ENCODE results near the gene PIP4P1. TPM values are rescaled to one million over a fixed set of nuclear protein-coding genes. Genes with fewer than 3 reads are reported as not detected.

Gene PIP4P1
- total and polyA plus RNA-seq, 9 donors = 13.7 to 25.4 (median 20.2) TPM

GRCh38 chr14:20498622-20499021 is 37.4 kb upstream of the PIP4P1 start:
- Histone ChIP-seq H3K27me3 (ENCODE audit: control insufficient read depth, insufficient read depth, low read length) (no peaks in the 10 kb centered on the region), H3K36me3 (ENCODE audit: control insufficient read depth, insufficient read depth, low read length) (no peaks in the 10 kb centered on the region), H3K9me3 (replicated peaks; ENCODE audit: control insufficient read depth, low read depth, low read length) (no peaks in the 10 kb centered on the region), H3K4me3 (ENCODE audit: low read length) (no peak overlapping the region), H3K27ac (ENCODE audit: low read length) (peak overlapping the region; percentile 51), H3K4me1 (ENCODE audit: control insufficient read depth, insufficient read depth, low read length) (no peaks in the 10 kb centered on the region)
- DNase-seq = no peak
- 83% methylated on average over 1 of the region's 2 CpGs for WGBS (ENCODE audit: insufficient coverage)

- H3K27me3 ChIP-seq (ENCODE audit: control insufficient read depth, insufficient read depth, low read length) = no peaks in the 10 kb centered on the region
- no peaks in the 10 kb centered on the region for H3K4me1 ChIP-seq (ENCODE audit: control insufficient read depth, insufficient read depth, low read length)
- H3K36me3 ChIP-seq (ENCODE audit: control insufficient read depth, insufficient read depth, low read length) = no peaks in the 10 kb centered on the region
- no peak overlapping the region for H3K4me3 ChIP-seq (ENCODE audit: low read length)
- no peak overlapping the region for H3K27ac ChIP-seq (ENCODE audit: low read length)
- WGBS (ENCODE audit: insufficient coverage) = 80% methylated on average over 8 of the region's 8 CpGs
- no peak for DNase-seq
- no peaks in the 10 kb centered on the region for H3K9me3 ChIP-seq (replicated peaks; ENCODE audit: control insufficient read depth, low read depth, low read length)
Measured at GRCh38 chr14:20494935-20495766, 33.9 kb upstream of the PIP4P1 start.

DNA sequence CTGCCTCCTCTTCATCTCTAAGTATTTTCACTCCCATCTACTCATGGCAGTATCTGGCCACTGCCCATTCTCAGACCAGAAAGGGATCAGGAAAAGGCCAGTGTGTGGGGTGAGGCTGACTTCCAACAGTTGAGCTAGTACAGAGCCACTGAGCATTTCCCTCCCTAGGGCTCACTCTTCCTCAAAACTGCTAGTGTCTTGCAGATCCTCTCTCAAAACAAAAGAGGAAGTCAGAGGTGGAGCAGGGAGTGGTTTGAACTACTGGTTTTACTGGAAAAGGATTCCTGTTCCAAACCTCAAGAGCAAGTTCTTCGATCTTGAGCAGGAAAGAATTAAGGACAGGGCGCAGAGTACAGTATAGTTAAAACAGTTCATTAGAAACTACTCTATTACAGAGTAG is 32.4 kb upstream of the PIP4P1 start:
- peak; percentile 56 for DNase-seq
- Histone ChIP-seq H3K4me1 (ENCODE audit: control insufficient read depth, insufficient read depth, low read length) (no peaks in the 10 kb centered on the region), H3K9me3 (replicated peaks; ENCODE audit: control insufficient read depth, low read depth, low read length) (no peaks in the 10 kb centered on the region), H3K36me3 (ENCODE audit: control insufficient read depth, insufficient read depth, low read length) (no peaks in the 10 kb centered on the region), H3K27me3 (ENCODE audit: control insufficient read depth, insufficient read depth, low read length) (no peaks in the 10 kb centered on the region), H3K27ac (ENCODE audit: low read length) (no peak overlapping the region), H3K4me3 (ENCODE audit: low read length) (no peak overlapping the region)
- WGBS (ENCODE audit: insufficient coverage) = no CpG with 5 or more reads among the region's 2 CpGs

DNA sequence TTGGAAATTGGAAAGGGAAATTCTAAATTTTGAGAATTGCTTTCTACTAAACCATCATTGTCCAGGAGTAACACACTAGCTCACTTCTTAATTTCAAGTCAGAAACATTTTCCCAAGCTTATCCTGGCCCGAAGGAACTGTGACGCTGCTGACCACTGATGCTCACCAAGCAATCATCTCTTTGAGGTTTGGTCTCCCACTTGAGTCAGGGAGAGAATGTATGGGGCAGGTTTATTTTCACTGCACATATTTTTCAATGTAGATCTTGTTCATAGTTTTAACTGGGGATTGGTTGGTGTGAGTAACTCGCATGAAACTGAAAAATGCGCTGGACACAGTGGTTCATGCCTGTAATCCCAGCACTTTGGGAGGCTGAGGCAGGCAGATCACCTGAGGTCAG is 31.3 kb upstream of the PIP4P1 start:
- Histone ChIP-seq H3K4me3 (ENCODE audit: low read length) (no peak overlapping the region), H3K36me3 (ENCODE audit: control insufficient read depth, insufficient read depth, low read length) (no peaks in the 10 kb centered on the region), H3K27ac (ENCODE audit: low read length) (no peak overlapping the region), H3K4me1 (ENCODE audit: control insufficient read depth, insufficient read depth, low read length) (no peaks in the 10 kb centered on the region), H3K27me3 (ENCODE audit: control insufficient read depth, insufficient read depth, low read length) (no peaks in the 10 kb centered on the region), H3K9me3 (replicated peaks; ENCODE audit: control insufficient read depth, low read depth, low read length) (no peaks in the 10 kb centered on the region)
- WGBS (ENCODE audit: insufficient coverage) = no CpG with 5 or more reads among the region's 4 CpGs
- no peak for DNase-seq

GRCh38 chr14:20490563-20490962 is 29.3 kb upstream of the PIP4P1 start:
- Histone ChIP-seq H3K36me3 (ENCODE audit: control insufficient read depth, insufficient read depth, low read length) (no peaks in the 10 kb centered on the region), H3K9me3 (replicated peaks; ENCODE audit: control insufficient read depth, low read depth, low read length) (no peaks in the 10 kb centered on the region), H3K4me3 (ENCODE audit: low read length) (no peak overlapping the region), H3K27me3 (ENCODE audit: control insufficient read depth, insufficient read depth, low read length) (no peaks in the 10 kb centered on the region), H3K4me1 (ENCODE audit: control insufficient read depth, insufficient read depth, low read length) (no peaks in the 10 kb centered on the region), H3K27ac (ENCODE audit: low read length) (no peak overlapping the region)
- WGBS (ENCODE audit: insufficient coverage) = 61% methylated on average over 3 of the region's 6 CpGs
- no peak for DNase-seq

DNA sequence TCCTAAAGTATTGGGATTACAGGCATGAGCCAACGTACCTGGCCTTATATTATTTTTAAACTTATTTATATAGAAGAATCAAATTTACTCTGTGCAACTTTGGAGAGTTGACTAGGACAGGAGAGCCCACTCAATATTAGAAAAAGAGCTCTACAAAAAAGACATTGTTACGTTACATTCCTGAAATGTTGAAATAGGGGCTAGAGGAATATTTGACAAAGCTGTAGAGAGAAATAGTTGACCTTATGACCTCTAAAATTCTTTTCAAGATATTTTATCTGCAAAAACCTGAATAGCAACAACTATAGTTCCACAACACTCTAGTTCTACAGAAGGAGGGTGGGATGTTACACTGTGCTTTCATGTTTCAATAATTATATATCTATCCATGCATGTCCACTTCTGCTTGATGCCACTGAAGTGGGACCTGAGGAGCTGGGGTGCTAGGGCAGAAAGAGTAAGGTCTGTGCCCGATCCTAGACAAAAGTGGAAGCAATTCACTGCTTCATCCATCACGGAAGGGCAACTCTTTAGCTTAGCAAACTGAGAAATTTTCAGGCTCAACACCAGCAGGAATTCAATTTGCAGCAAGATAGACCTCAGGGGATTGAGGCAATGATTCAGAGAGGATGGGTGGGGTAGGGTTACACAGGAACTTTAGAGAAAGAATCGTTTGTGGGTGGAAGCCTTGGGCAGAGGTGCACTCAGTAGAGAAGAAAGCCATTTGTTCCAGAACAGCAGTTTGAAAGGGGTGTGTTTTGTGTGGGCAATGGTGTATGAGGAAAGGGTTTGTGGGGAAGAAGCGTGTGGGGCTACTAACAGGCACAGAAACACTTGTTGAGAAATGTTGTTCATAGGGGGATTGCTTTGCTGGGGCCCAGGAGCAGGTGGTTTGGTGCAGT is 28.1 kb upstream of the PIP4P1 start:
- no peak overlapping the region for H3K27ac ChIP-seq (ENCODE audit: low read length)
- H3K4me1 ChIP-seq (ENCODE audit: control insufficient read depth, insufficient read depth, low read length) = no peaks in the 10 kb centered on the region
- H3K9me3 ChIP-seq (replicated peaks; ENCODE audit: control insufficient read depth, low read depth, low read length) = no peaks in the 10 kb centered on the region
- H3K27me3 ChIP-seq (ENCODE audit: control insufficient read depth, insufficient read depth, low read length) = no peaks in the 10 kb centered on the region
- WGBS (ENCODE audit: insufficient coverage) = 54% methylated on average over 3 of the region's 6 CpGs
- H3K36me3 ChIP-seq (ENCODE audit: control insufficient read depth, insufficient read depth, low read length) = no peaks in the 10 kb centered on the region
- no peak for DNase-seq
- no peak overlapping the region for H3K4me3 ChIP-seq (ENCODE audit: low read length)

- no peak for DNase-seq
- Histone ChIP-seq H3K27ac (ENCODE audit: low read length) (no peak overlapping the region), H3K9me3 (replicated peaks; ENCODE audit: control insufficient read depth, low read depth, low read length) (no peaks in the 10 kb centered on the region), H3K4me3 (ENCODE audit: low read length) (no peak overlapping the region), H3K36me3 (ENCODE audit: control insufficient read depth, insufficient read depth, low read length) (no peaks in the 10 kb centered on the region), H3K27me3 (ENCODE audit: control insufficient read depth, insufficient read depth, low read length) (no peaks in the 10 kb centered on the region), H3K4me1 (ENCODE audit: control insufficient read depth, insufficient read depth, low read length) (no peaks in the 10 kb centered on the region)
Measured at GRCh38 chr14:20487396-20487725, 26.1 kb upstream of the PIP4P1 start.

- no peaks in the 10 kb centered on the region for H3K9me3 ChIP-seq (replicated peaks; ENCODE audit: control insufficient read depth, low read depth, low read length)
- 80% methylated on average over 8 of the region's 8 CpGs for WGBS (ENCODE audit: insufficient coverage)
- H3K4me1 ChIP-seq (ENCODE audit: control insufficient read depth, insufficient read depth, low read length) = no peaks in the 10 kb centered on the region
- no peak overlapping the region for H3K27ac ChIP-seq (ENCODE audit: low read length)
- peak; percentile 7 for DNase-seq
- no peaks in the 10 kb centered on the region for H3K27me3 ChIP-seq (ENCODE audit: control insufficient read depth, insufficient read depth, low read length)
- H3K36me3 ChIP-seq (ENCODE audit: control insufficient read depth, insufficient read depth, low read length) = no peaks in the 10 kb centered on the region
- H3K4me3 ChIP-seq (ENCODE audit: low read length) = no peak overlapping the region
Measured at GRCh38 chr14:20486684-20487395, 25.6 kb upstream of the PIP4P1 start.

DNA sequence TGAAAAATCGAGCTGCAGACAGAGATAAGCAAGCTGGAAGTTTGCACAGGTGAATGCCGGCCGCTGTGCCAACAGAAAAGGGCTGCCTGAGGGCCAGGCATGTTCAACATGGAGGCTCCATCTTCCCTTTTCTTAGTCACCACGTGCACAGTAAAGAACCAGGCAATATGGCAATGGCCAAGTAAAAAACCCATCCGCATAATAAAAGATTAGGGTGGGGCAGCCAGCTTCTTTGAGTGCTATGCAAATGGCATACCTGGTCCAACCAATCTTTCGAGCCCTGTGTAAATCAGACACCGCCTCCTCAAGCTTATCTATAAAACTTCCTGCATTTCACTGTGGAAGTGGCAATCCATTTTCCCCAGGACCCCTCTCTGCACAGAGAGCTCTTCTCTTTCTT is 24.7 kb upstream of the PIP4P1 start:
- no peaks in the 10 kb centered on the region for H3K36me3 ChIP-seq (ENCODE audit: control insufficient read depth, insufficient read depth, low read length)
- H3K9me3 ChIP-seq (replicated peaks; ENCODE audit: control insufficient read depth, low read depth, low read length) = no peaks in the 10 kb centered on the region
- H3K4me3 ChIP-seq (ENCODE audit: low read length) = no peak overlapping the region
- H3K27me3 ChIP-seq (ENCODE audit: control insufficient read depth, insufficient read depth, low read length) = no peaks in the 10 kb centered on the region
- no peak for DNase-seq
- WGBS (ENCODE audit: insufficient coverage) = 80% methylated on average over 4 of the region's 7 CpGs
- no peak overlapping the region for H3K27ac ChIP-seq (ENCODE audit: low read length)
- H3K4me1 ChIP-seq (ENCODE audit: control insufficient read depth, insufficient read depth, low read length) = no peaks in the 10 kb centered on the region

- H3K9me3 ChIP-seq (replicated peaks; ENCODE audit: control insufficient read depth, low read depth, low read length) = no peaks in the 10 kb centered on the region
- H3K4me3 ChIP-seq (ENCODE audit: low read length) = no peak overlapping the region
- H3K36me3 ChIP-seq (ENCODE audit: control insufficient read depth, insufficient read depth, low read length) = no peaks in the 10 kb centered on the region
- no CpG with 5 or more reads among the region's 5 CpGs for WGBS (ENCODE audit: insufficient coverage)
- DNase-seq = no peak
- no peaks in the 10 kb centered on the region for H3K27me3 ChIP-seq (ENCODE audit: control insufficient read depth, insufficient read depth, low read length)
- H3K4me1 ChIP-seq (ENCODE audit: control insufficient read depth, insufficient read depth, low read length) = peaks cover 2% of the 10 kb centered on the region
- no peak overlapping the region for H3K27ac ChIP-seq (ENCODE audit: low read length)
Measured at GRCh38 chr14:20482382-20482781, 21.1 kb upstream of the PIP4P1 start.
